Neural crest cell (in vitro differentiated cells): ENCODE results near the gene IL10RA. TPM values are rescaled to one million over a fixed set of nuclear protein-coding genes. Genes with fewer than 3 reads are reported as not detected.

Source experiments
- DNase-seq: peaks from one replicate; pipeline ENCODE4 v3.0.0; 2021; ENCODE audit warnings: low read depth, mixed read lengths, low spot score
- H3K27ac Mint-ChIP-seq: one replicate; pipeline ENCODE4 v1.8.0; 2021; ENCODE audit warnings: mild to moderate bottlenecking, mixed read lengths; ENCODE audit not compliant: unreplicated experiment
- H3K27me3 Mint-ChIP-seq: 2 replicates; pipeline ENCODE4 v1.8.0; 2021; ENCODE audit warnings: low read depth, mild to moderate bottlenecking, mixed read lengths
- H3K36me3 Mint-ChIP-seq: 2 replicates; pipeline ENCODE4 v1.8.0; 2021; ENCODE audit warnings: low read depth, mild to moderate bottlenecking, mixed read lengths
- H3K4me1 Mint-ChIP-seq: 2 replicates; pipeline ENCODE4 v1.8.0; 2021; ENCODE audit warnings: mixed read lengths
- H3K4me3 Mint-ChIP-seq: one replicate; pipeline ENCODE4 v1.8.0; 2021; ENCODE audit warnings: mild to moderate bottlenecking, mixed read lengths
- H3K9me3 Mint-ChIP-seq: 2 replicates; pipeline ENCODE4 v1.8.0; 2021; ENCODE audit warnings: mixed read lengths
- CTCF ChIP-seq: fragments of 200-600 bp; sonication (generic); conservative IDR thresholded peaks from 2 replicates; pipeline ENCODE4 v1.5.0; 2021; ENCODE audit warnings: antibody characterized with exemption, mild to moderate bottlenecking
- total RNA-seq: library from RNA; stranded (reverse); gene quantifications from 2 replicates; pipeline ENCODE4 v1.2.1, GENCODE V29; 2021

Gene IL10RA
- total RNA-seq, 1 donor from 2014 or later, result 0.37 TPM

DNA sequence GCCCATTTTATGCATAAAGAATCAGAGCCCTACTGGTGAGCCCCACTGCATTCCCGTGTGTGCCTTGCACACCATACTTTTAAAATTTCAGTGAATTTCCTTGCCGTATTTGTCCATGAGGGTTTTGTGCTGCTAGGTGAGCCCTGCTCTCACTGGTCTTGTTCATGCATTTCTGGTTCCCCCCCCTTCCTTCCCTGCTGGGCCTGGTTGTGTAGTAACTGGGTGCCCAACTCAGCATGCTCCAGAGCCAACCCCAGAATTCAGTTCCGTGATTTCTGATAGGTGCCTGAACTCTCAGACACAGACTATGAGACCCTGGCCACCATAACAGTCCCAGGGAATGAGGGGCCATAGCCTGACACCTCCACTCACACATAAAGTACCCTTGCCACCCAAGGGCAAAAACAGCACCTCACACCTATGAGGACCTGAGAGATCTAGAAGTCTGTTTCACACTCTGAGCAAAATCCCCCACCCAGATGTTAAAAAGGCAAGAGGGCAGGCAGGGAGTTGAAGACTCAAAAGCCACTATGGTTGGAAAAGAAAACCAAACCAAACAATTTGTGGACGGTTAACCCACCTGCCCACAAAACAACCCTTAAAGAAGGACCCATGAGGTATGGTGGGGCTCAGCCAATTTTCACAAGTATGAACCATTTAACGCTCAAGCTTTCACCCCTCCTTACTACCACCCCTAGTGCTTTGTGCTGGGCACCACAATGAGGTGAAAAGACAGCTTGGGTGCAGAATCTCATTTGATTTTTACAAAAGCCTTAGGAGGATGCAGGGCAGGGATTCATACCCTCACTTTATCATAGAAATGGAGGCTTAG is 16.8 kb upstream of the IL10RA start:
- H3K27me3 Mint-ChIP-seq, result no peaks in the 10 kb centered on the region
- no peaks in the 10 kb centered on the region for H3K9me3 Mint-ChIP-seq
- no peaks in the 10 kb centered on the region for H3K36me3 Mint-ChIP-seq
- no peak for TF ChIP-seq CTCF
- no peak overlapping the region for H3K27ac Mint-ChIP-seq
- peaks cover 5% of the 10 kb centered on the region for H3K4me1 Mint-ChIP-seq
- DNase-seq, result no peak
- H3K4me3 Mint-ChIP-seq, result no peak overlapping the region

- no peak for DNase-seq
- no peak overlapping the region for H3K27ac Mint-ChIP-seq
- no peaks in the 10 kb centered on the region for H3K9me3 Mint-ChIP-seq
- no peak for TF ChIP-seq CTCF
- no peaks in the 10 kb centered on the region for H3K36me3 Mint-ChIP-seq
- H3K27me3 Mint-ChIP-seq, result no peaks in the 10 kb centered on the region
- peaks cover 5% of the 10 kb centered on the region for H3K4me1 Mint-ChIP-seq
- H3K4me3 Mint-ChIP-seq, result no peak overlapping the region
These were observed 15.7 kb upstream of the IL10RA start for GRCh38 chr11:117970400-117971024.

GRCh38 chr11:117972044-117972443 is 14.2 kb upstream of the IL10RA start:
- no peaks in the 10 kb centered on the region for H3K27me3 Mint-ChIP-seq
- H3K4me1 Mint-ChIP-seq, result peaks cover 5% of the 10 kb centered on the region
- H3K36me3 Mint-ChIP-seq, result no peaks in the 10 kb centered on the region
- no peak for DNase-seq
- TF ChIP-seq CTCF, result no peak
- H3K27ac Mint-ChIP-seq, result no peak overlapping the region
- H3K9me3 Mint-ChIP-seq, result no peaks in the 10 kb centered on the region
- H3K4me3 Mint-ChIP-seq, result no peak overlapping the region

DNA sequence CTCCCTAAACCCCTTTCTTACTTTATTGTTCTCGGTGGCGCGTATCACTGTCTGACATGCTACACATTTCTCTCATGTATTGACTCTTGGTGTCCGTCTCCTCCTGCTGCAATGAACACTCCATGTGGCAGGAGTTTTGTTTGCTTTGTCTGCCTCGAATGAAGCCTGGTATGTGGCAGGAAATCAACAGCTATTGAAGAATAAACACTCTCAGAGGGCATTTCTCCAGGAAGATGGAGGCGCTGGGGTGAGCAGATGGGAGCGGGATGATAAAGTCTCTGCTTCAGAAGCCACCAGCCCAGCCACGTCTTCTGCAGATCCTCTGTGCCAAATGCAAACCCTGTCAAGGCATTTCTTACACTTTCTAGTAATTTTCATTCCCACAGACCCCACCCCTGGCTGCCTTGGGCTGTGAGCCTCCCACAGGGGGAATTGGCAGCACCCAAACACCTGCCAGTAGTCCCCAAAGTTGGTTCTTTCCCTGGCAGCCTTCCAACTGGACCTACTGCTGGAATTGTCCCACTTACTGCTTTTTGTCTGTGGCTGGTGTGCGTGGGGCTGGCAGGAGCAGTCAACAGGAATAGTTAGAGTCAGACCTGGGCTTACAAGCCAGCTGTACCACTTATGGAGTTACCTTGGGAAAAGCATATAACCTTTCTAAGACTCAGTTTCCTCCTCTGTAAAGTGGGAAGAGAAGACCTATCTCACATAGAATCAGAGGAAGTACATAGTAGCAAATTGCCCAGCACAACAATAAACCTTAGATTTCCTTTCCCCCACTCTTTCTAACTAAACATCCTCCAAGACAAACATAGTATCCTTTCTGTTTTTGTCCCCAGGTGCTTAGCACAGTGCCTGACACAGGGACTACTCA is 13.3 kb upstream of the IL10RA start:
- no peaks in the 10 kb centered on the region for H3K27me3 Mint-ChIP-seq
- DNase-seq, result no peak

More for the DNA sequence above, 13.3 kb upstream of the IL10RA start:
- Mint-ChIP-seq H3K4me3 (no peak overlapping the region), H3K27ac (peak overlapping the region; percentile 35), H3K9me3 (no peaks in the 10 kb centered on the region), H3K36me3 (no peaks in the 10 kb centered on the region), H3K4me1 (peaks cover 5% of the 10 kb centered on the region)
- no peak for TF ChIP-seq CTCF
